Keratinocyte (primary cell): Measurements from ENCODE around the gene ARHGAP10.

Experiments
- EZH2 ChIP-seq: IDR thresholded peaks from one replicate; pipeline ENCODE4 v1.6.1; 2012; ENCODE audit warnings: inconsistent platforms, mild to moderate bottlenecking, low read length, moderate library complexity
- TF ChIP-seq, protein P1 (sequence below), 3 experiments: IDR thresholded peaks in 1 of 3; conservative IDR thresholded peaks in 1 of 3; optimal IDR thresholded peaks in 1 of 3; 2 replicates in 2 of 3; 3 replicates in 1 of 3; pipeline versions ENCODE3 to v1.5.1; 2011; ENCODE audit warnings: low read length in 3 of 3, mild to moderate bottlenecking in 3 of 3, moderate library complexity in 2 of 3, control low read depth in 1 of 3, inconsistent platforms in 1 of 3; ENCODE audit not compliant: insufficient read depth in 2 of 3; ENCODE audit errors: extremely low read depth in 1 of 3

DNA sequence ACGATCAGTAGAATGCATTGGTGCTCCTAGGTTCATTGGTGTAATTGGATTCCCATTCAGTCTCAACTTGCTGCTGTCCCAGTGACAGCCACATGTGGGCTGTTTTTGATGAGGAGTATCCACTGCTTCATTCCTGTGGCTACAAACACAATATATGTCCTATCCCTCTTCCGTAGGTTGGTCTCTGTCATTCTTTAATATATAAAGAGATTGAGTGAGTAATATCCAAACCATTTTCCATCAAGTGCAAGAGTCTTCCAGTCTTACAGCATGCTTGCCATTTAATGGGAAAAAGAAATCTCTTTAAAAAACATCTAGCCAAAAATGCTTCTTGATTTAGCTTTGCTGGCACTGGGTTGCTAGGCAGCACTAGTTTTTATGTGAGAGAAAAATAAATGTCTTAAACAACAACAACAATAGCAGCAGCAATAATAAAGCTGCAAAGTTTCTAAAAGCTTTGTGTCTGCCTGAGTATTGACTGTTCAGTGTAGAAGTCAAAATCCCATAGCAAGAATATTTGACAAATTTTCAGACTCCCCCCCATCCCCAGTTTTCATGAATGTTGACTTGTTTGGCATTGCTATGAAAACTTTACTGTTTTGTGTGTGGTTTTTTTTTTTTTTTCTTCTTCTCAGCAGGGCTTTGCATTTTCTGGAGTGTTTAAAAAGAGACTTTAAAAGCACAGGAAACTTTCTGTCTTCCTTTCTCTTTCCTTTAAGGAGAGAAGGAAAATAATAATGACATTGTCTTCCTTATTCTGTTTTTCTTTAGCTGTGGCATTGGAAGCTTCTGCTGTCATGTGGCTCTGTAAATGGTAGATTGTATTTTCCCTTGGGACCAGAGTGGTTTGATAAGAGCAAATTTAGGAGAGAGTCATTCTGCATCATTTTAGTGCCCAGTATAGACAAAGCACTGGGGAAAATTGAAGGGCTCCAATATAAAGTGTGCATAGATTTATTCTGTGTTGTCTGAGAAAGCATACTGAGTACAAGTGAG lies 244.3 kb downstream of the ARHGAP10 start:
- TF ChIP-seq, protein P1, sequence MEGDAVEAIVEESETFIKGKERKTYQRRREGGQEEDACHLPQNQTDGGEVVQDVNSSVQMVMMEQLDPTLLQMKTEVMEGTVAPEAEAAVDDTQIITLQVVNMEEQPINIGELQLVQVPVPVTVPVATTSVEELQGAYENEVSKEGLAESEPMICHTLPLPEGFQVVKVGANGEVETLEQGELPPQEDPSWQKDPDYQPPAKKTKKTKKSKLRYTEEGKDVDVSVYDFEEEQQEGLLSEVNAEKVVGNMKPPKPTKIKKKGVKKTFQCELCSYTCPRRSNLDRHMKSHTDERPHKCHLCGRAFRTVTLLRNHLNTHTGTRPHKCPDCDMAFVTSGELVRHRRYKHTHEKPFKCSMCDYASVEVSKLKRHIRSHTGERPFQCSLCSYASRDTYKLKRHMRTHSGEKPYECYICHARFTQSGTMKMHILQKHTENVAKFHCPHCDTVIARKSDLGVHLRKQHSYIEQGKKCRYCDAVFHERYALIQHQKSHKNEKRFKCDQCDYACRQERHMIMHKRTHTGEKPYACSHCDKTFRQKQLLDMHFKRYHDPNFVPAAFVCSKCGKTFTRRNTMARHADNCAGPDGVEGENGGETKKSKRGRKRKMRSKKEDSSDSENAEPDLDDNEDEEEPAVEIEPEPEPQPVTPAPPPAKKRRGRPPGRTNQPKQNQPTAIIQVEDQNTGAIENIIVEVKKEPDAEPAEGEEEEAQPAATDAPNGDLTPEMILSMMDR (optimal IDR thresholded peaks at IDR 0.05 in 1 of 3, IDR thresholded peaks at IDR 0.05 in 1 of 3, conservative IDR thresholded peaks at IDR 0.05 in 1 of 3; ENCODE audit: extremely low read depth in 1 of 3, insufficient read depth in 2 of 3, low read length in 3 of 3): peak in 2 of 3 experiments; percentile 10 to 15
- TF ChIP-seq EZH2: no peak
